ENCODE data around the gene LIAS. TPM values are rescaled to one million over a fixed set of nuclear protein-coding genes. Genes with fewer than 3 reads are reported as not detected.
"Not testable (repeated sequence)": the region's sequence is repeated elsewhere in the genome, so short reads cannot be mapped to it uniquely, and the experiment has no call there.

Gene LIAS
- total and polyA plus RNA-seq, 4 donors, result 7.1 to 9.7 (median 9.5) TPM

GRCh38 chr4:39422247-39422646 is 36.6 kb upstream of the LIAS start:
- TF ChIP-seq RXRA (IDR thresholded peaks at IDR 0.05) (no peak), JUND (IDR thresholded peaks at IDR 0.05) (no peak), SP1 (IDR thresholded peaks at IDR 0.05) (no peak), EGR1 (IDR thresholded peaks at IDR 0.05; ENCODE audit: low read depth in 2 of 2) (no peak), NR2F2 (IDR thresholded peaks at IDR 0.05) (no peak), FOXA2 (IDR thresholded peaks at IDR 0.05) (no peak), ZBTB33 (IDR thresholded peaks at IDR 0.05) (no peak)
- Histone ChIP-seq H3K36me3 (ENCODE audit: control insufficient read depth in 4 of 4, insufficient read depth in 3 of 4, low read depth in 1 of 4, low read length in 3 of 4) (no peaks in the 10 kb centered on the region), H3K4me1 (ENCODE audit: control insufficient read depth in 4 of 4, insufficient read depth in 4 of 4, low read length in 3 of 4) (peaks cover 4 to 21% (median 10%) of the 10 kb centered on the region in 4 donors), H3K9me3 (ENCODE audit: control insufficient read depth in 4 of 4, low read length in 3 of 4) (no peaks in the 10 kb centered on the region), H3K27me3 (ENCODE audit: control insufficient read depth in 4 of 4, insufficient read depth in 4 of 4, low read length in 3 of 4) (no peaks in the 10 kb centered on the region), H3K4me3 (ENCODE audit: low read depth in 1 of 3, low read length in 3 of 3) (no peak overlapping the region), H3K27ac (ENCODE audit: low read depth in 1 of 2, low read length in 2 of 2) (peak overlapping the region in 1 of 2 donors; percentile 5), H3K9ac (ENCODE audit: low read depth in 1 of 2, low read length in 2 of 2) (no peak overlapping the region)
- no peak for DNase-seq (ENCODE audit: low spot score)
- 68% methylated on average over 3 of the region's 3 CpGs for WGBS

DNA sequence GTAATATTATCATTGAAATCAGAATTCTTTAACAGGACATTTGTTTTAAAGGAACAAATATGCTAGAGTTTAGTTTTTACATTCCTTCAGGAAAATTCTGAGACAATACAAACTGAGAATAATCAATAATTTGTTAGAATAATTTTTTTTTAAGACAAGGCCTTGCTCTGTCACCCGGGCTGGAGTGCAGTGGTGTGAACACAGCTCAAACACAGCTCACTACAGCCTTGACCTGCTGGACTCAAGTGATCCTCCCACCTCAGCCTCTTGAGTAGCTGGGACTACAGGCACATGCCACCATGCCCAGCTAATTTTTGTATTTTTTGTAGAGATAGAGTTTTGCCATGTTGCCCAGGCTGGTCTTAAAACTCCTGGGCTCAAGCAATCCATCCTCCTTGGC is 33.6 kb upstream of the LIAS start:
- peaks cover 7 to 37% (median 19%) of the 10 kb centered on the region in 4 donors for H3K4me1 ChIP-seq (ENCODE audit: control insufficient read depth in 4 of 4, insufficient read depth in 4 of 4, low read length in 3 of 4)
- H3K9ac ChIP-seq (ENCODE audit: low read depth in 1 of 2, low read length in 2 of 2); H3K4me3 ChIP-seq (ENCODE audit: low read depth in 1 of 3, low read length in 3 of 3); H3K36me3 ChIP-seq (ENCODE audit: control insufficient read depth in 4 of 4, insufficient read depth in 3 of 4, low read depth in 1 of 4, low read length in 3 of 4); H3K27ac ChIP-seq (ENCODE audit: low read depth in 1 of 2, low read length in 2 of 2); H3K9me3 ChIP-seq (ENCODE audit: control insufficient read depth in 4 of 4, low read length in 3 of 4); DNase-seq (ENCODE audit: low spot score); H3K27me3 ChIP-seq (ENCODE audit: control insufficient read depth in 4 of 4, insufficient read depth in 4 of 4, low read length in 3 of 4): not testable (repeated sequence)
- peak; percentile 30 to 32 for TF ChIP-seq HNF4A (conservative IDR thresholded peaks at IDR 0.05)
- 39% methylated on average over 1 of the region's 1 CpG for WGBS

GRCh38 chr4:39426728-39427127 is 32.1 kb upstream of the LIAS start:
- Histone ChIP-seq H3K36me3 (ENCODE audit: control insufficient read depth in 4 of 4, insufficient read depth in 3 of 4, low read depth in 1 of 4, low read length in 3 of 4) (no peaks in the 10 kb centered on the region), H3K9me3 (ENCODE audit: control insufficient read depth in 4 of 4, low read length in 3 of 4) (no peaks in the 10 kb centered on the region), H3K27ac (ENCODE audit: low read depth in 1 of 2, low read length in 2 of 2) (no peak overlapping the region), H3K27me3 (ENCODE audit: control insufficient read depth in 4 of 4, insufficient read depth in 4 of 4, low read length in 3 of 4) (no peaks in the 10 kb centered on the region), H3K4me1 (ENCODE audit: control insufficient read depth in 4 of 4, insufficient read depth in 4 of 4, low read length in 3 of 4) (peaks cover 11 to 36% (median 25%) of the 10 kb centered on the region in 4 donors), H3K9ac (ENCODE audit: low read depth in 1 of 2, low read length in 2 of 2) (no peak overlapping the region), H3K4me3 (ENCODE audit: low read depth in 1 of 3, low read length in 3 of 3) (no peak overlapping the region)
- 74% methylated on average over 1 of the region's 1 CpG for WGBS
- DNase-seq (ENCODE audit: low spot score), result no peak
- no peak for TF ChIP-seq REST (IDR thresholded peaks at IDR 0.05)
- TF ChIP-seq, protein P1, sequence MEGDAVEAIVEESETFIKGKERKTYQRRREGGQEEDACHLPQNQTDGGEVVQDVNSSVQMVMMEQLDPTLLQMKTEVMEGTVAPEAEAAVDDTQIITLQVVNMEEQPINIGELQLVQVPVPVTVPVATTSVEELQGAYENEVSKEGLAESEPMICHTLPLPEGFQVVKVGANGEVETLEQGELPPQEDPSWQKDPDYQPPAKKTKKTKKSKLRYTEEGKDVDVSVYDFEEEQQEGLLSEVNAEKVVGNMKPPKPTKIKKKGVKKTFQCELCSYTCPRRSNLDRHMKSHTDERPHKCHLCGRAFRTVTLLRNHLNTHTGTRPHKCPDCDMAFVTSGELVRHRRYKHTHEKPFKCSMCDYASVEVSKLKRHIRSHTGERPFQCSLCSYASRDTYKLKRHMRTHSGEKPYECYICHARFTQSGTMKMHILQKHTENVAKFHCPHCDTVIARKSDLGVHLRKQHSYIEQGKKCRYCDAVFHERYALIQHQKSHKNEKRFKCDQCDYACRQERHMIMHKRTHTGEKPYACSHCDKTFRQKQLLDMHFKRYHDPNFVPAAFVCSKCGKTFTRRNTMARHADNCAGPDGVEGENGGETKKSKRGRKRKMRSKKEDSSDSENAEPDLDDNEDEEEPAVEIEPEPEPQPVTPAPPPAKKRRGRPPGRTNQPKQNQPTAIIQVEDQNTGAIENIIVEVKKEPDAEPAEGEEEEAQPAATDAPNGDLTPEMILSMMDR (IDR thresholded peaks at IDR 0.05; ENCODE audit: low read depth, low read length, missing input control), result no peak
- no peak for TF ChIP-seq GABPA (IDR thresholded peaks at IDR 0.05 in 1 of 2, conservative IDR thresholded peaks at IDR 0.05 in 1 of 2)
- no peak for TF ChIP-seq SP1 (IDR thresholded peaks at IDR 0.05)
- TF ChIP-seq ATF3 (IDR thresholded peaks at IDR 0.05), result no peak
